ENCODE measurements around the gene SAMD11.

DNA sequence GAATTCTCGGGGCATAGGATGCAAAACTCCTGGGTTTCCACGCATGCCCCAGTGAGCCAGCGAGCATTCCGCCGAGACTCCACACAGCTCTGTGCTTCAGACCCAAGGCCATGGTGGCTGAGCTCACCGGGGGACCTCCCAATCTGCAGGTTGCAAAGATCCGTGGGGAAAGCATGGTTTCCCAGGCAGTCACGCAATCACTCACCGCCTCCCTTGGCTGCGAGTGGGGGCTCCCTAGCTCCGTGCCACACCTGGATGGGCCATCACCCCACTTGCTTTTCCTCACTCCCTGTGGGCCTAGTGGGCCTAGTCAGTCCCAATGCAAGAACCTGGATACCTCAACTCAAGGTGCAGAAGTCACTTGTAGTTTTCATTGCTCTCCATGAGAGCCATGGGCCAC lies 37.0 kb upstream of the SAMD11 start:
- TF ChIP-seq, protein P1, sequence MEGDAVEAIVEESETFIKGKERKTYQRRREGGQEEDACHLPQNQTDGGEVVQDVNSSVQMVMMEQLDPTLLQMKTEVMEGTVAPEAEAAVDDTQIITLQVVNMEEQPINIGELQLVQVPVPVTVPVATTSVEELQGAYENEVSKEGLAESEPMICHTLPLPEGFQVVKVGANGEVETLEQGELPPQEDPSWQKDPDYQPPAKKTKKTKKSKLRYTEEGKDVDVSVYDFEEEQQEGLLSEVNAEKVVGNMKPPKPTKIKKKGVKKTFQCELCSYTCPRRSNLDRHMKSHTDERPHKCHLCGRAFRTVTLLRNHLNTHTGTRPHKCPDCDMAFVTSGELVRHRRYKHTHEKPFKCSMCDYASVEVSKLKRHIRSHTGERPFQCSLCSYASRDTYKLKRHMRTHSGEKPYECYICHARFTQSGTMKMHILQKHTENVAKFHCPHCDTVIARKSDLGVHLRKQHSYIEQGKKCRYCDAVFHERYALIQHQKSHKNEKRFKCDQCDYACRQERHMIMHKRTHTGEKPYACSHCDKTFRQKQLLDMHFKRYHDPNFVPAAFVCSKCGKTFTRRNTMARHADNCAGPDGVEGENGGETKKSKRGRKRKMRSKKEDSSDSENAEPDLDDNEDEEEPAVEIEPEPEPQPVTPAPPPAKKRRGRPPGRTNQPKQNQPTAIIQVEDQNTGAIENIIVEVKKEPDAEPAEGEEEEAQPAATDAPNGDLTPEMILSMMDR (IDR thresholded peaks at IDR 0.05; ENCODE audit: low read length): no peak
- no peak for TF ChIP-seq EZH2 (optimal IDR thresholded peaks at IDR 0.05; ENCODE audit: low read depth, low read length)
- TF ChIP-seq EZH2phosphoT487 (IDR thresholded peaks at IDR 0.05; ENCODE audit: low read length): no peak
